Hindlimb muscle (tissue), 1 donor: ENCODE results near the gene CPA5. TPM values are rescaled to one million over a fixed set of nuclear protein-coding genes. Genes with fewer than 3 reads are reported as not detected.
A peak's percentile ranks its signal among the peaks of the same experiment; 100 is the strongest.

Experiments used
- DNase-seq: peaks from one replicate; pipeline ENCODE4 v3.0.0-alpha.2; 2013
- polyA plus RNA-seq: library from polyadenylated mRNA; unstranded; fragments of 120-200 nt; gene quantifications from one replicate; pipeline ENCODE4 v1.2.1, GENCODE V29; 2013; ENCODE audit not compliant: insufficient read length

CPA5 gene
- polyA plus RNA-seq, 1 donor: 1.0 TPM

DNA sequence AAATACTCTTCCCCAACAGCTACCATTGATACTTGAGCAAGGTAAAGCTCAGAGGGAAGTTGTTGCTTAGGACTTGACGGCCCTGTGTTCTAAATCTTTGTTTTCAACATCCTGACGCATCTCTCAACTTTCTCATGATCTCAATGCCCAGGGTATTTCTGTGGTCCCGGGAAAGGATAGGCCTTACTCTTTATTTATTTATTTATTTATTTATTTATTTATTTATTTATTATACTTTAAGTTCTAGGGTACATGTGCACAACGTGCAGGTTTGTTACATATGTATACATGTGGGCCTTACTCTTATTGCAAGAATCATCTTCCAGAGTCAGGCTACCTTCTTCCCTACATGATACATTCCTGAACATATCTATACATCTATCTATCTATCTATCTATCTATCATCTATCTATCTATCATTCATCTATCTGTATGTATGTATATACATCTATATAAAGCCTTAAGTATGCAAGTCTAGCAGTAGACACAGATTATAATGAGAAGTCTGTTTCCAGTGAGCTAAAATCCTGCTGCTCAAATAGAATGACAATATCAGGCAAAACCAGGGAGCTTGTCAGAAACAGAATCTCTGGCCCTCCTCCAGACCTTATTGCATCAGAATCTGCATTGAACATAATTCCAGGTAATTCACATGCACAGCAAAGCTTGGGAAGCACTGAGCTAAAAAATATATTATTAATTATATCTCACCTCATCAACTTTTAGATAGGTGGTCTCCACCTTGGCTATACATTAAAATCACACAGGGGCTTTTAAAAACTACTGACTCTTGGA is 12.2 kb upstream of the CPA5 start:
- no peak for DNase-seq

DNA sequence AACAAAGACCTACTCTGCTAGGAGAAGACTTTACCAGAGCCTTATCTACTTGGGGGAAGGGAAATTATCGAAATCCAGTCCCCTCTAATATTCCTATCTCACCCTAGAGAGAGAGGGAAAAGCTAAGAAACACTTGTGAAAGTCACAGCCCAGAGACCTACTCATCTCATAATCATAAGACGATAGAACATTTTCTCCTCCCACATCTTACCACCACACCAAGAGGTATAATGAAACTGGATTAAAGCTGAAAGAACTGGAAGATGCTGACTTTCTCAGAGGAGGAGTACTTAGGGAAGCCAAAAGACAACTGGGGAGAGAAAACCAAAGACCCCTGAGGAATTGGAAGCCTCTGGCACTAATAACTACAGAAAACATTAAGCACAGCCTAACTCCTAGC is 10.8 kb upstream of the CPA5 start:
- DNase-seq: no peak

DNA sequence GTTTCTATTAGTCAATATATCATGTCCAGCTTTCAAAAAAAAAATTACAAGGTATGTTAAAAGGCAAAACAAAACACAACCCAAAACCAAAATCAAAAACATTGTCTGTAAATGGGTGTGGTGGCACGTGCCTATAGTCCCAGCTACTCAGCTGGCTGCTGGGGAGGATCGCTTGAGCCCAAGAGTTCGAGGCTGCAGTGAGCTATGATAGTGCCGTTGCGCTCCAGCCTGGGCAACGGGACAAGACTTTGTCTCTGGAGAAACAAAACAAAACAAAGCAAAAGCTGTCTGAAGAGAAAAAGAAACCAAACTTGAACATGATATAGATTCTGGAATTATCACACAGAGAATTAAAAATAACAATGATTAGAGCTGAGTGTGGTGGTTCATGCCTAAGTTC is 10.3 kb upstream of the CPA5 start:
- peak; percentile 81 for DNase-seq

DNA sequence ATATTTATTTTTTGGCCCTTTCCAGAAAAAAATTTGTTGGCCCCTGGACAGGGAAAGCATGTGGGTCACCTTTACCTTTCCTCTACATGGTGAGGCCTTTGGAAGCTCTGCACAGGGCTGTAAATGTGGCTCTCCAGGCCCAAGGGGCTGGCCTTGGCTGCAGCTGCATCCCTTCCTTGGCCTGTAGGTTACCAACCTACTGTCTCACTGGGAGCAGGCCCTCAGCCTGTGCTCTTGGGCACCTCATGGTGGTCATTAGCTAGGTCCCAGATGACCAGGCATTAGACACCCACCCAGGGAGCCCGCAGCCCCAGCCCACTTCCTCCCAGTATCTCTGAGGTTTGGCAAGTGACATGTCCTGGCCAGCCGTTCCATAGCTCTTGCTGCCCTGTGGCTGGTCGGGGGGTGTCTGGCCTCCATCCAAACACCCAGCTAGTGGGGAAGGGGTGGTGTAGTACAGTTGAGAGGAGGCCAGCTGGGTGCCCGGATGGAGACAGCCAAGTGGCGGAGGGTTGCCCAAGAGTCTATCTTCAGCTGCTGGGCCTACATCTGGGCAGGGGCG is 7.1 kb upstream of the CPA5 start:
- no peak for DNase-seq

DNA sequence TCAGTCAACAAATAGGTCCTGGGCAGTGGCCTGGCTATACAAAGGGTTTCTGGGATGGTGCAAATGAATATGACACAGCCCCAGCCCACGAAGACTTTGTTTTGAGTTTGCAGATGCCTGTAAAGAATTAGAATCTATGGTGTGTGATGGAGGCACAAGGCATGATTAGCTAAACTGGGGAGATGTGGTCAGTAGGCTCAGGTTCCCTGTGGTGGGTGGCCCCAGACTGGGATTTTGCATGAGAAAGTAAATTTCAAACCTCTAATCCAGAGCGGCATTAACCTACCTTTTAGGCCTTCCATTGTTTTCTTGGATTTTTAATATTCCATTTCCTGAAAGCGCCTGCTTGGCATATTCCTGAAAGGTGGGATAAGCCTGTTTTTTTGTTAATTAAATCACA is 6.4 kb upstream of the CPA5 start:
- no peak for DNase-seq

DNA sequence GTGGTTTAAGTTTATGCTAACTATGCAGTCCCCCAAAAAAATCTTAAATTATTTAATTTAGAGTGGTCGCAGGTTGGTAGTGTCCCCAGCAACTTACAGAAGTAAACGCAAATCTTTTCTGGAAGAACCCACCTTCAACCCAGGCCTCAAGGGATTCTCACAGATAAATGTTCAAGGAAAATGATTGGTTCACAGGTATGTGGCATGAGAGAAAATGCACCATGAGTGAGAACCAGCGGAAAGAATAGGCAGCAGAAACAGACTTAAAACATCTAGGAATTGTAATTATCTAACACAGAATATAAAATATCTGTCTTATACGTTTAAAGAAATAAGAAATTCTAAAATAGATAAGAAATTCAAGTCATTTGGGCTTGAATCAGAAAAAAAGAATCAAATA is 2.7 kb upstream of the CPA5 start:
- DNase-seq: no peak

DNA sequence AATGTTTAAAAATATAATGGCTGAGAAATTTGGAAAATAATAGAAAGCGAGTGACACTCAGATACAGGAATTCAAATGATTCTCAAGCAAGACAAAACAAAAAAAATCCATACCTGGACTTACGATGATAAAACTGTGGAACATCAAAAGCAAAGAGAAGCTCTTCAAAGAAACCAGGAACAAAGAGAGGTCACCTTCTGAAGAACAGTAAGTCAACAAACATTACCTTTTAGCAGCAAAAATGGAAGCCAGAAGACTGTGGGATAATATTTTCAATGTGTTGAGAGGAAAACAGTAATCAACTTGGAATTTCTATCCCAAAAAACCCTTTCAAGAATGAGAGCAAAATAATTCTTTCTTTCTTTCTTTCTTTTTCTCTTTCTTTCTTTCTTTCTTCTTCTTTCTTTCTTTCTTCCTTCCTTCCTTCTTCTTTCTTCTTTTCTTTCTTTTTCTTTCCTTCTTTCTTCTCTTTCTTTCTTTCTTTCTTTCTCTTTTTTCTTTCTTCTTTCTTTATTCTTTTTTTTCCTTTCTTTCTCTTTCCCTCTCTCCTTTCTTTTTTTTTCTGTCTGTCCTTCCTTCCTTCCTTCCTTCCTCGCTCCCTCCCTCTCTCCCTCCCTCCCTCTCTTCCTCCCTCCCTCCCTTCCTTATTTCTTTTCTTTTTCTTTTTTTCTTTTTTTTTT is 1.8 kb upstream of the CPA5 start:
- DNase-seq: no peak

DNA sequence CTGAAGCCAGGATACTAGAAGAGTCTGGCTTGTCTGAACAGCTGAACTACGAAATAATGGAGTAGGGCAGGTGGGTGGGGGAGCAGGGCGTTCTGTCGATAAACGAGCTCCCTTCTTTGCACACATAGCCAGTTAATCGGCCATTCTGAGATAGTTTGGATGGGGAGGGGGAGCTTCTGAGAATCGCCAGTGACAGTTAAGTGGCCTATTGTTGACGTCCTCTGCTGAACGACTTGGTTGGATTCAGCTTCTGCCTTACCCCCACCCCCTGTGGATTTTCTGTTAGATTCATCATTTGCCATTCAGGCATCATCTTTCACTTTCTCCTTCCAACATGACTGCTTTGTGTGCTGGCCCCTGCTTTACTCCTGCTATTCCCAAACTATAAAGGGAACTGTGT is 520 bp downstream of the CPA5 start:
- peak; percentile 80 for DNase-seq

DNA sequence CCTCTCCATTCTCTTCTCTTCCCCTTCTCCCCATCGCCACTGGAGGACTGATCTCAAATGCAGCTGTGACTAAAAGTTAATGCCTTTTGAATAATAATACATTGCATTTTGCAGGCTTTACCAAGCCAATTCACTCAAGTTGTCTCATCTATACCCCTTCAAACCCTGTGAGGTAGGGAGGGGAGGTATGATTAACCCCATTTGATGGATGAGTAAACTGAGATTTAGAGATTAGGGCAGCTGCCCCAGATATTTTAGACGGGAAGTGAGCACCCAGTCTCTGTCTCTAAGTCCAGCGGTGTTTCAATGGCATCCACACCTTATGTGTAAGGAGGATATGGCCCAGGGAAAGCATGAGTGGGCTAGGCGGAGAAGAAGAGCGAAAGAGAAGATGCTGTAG is 1.1 kb downstream of the CPA5 start:
- DNase-seq: no peak

DNA sequence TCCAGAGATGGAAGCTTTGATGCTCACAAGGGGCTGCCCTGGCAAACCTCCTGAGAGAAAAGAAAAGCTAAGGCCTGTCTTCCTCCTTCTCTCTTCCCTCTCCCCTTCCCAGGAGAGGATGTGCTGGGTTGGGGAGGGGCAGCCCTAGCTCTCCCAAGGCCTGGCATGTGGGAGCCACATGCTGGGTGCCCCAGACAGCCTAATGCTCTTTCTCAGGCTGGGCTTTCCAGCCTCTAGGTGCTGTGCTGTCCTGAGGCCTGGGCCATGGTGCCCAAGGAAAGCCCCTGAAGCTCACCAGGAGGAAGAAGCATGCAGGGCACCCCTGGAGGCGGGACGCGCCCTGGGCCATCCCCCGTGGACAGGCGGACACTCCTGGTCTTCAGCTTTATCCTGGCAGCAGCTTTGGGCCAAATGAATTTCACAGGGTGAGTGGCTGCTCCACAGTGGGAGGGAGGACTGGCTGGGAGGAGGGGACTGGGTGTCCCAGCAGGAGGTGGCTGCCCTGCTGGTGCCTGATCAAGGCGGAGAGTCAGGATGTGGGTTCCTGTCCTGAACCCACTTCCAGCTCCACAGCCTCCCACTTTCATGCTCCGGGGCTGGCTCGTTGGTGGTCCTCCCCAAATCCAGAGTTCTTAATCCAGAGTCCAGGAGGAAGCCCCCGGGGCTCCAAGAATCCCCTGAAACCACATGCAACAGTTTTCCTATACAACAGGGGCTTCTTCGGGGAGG is 1.7 kb downstream of the CPA5 start:
- DNase-seq: no peak

DNA sequence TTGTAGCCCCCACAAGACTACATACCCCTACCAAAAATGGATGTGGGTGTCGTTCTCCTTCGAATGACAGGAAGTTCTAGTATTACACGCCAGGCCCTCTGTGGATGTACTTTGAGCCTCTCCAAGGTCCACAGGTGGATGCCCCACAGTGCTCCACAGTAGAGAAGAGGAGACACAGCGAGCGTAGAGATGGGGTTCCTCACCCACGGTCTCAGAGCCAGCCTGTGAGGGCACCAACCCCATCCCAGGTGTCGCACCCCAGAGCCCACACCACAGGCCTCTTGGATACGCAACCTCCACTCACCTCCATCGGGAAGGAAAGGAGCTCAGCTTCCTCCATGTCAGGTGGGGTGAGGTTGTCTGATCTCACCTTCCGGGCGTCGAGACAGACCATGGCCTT is 2.3 kb downstream of the CPA5 start:
- no peak for DNase-seq

DNA sequence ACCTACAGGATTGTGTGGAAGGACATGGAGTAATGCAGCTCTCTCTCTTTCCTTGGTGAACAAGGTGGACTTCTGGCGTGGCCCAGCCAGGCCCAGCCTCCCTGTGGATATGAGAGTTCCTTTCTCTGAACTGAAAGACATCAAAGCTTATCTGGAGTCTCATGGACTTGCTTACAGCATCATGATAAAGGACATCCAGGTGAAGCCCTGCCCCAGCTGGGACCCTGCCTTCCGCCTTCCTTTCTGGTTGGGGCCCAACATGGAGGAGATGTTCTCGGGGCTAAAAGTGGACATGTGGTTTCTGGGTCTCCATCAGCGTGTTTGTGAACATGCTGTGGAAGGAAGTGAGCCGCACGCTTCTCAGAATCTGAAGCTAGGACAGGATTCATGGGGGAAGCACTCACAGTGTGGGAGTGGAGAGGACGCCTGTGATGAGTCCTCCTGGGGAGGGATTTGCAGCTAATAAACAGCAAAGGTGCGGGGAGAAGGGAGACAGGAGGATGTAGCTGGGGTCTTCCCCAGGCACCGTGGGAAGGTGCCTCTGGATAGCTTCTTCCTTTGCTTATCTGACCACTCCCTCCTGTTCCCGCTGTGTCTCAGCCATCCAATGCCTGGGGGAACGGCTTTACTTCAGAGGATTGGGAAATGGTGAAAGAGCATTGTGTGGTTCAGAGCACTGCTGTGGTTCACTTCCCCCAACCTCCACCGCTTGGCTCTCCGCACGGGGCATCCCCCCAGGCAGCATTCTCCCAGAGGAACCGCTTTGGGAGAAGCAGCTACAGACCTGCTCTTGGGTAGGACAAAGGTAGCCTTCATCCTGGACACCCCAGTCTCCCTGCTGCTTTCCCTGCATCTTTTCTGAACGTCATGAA is 5.5 kb downstream of the CPA5 start:
- DNase-seq: no peak

DNA sequence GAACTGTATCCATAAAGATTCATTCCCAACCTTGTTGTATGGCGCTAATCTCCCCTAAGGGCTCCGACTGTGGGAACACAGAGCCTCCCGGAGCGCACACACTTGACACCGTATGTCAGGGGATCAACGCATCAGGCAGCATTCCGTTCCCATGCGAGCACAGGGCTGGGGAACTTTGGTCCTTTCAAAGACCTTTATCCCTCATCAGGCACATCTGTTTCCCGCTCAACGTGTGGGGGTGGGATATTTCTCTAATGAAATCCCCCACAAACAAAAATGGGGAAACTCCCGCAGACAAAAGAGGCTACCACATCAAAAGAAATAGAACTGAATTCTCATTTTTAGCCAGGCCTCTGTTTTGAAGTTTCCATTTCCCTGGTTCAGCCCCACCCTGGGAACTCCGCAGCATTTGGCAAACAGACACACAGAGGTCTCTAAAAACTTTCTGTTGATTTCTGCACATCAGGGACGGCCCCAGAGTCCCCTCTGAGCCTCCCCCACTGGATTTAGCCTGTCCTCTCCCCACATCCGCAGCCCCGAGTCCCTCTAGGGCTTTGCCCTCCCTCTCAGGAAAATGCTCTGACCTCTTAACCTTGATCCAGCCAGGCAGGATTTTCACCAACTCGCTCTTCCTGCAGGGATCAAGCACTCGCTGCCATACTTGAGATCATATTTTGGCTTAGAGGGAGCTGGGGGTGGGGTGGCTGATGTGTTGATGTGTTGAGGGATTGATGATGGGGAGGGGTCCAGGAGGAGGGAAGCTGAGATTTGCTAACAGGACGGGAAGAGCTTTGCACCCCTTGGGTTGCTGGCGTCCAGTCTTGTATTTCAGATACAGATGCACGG is 6.6 kb downstream of the CPA5 start:
- DNase-seq: peak; percentile 86

DNA sequence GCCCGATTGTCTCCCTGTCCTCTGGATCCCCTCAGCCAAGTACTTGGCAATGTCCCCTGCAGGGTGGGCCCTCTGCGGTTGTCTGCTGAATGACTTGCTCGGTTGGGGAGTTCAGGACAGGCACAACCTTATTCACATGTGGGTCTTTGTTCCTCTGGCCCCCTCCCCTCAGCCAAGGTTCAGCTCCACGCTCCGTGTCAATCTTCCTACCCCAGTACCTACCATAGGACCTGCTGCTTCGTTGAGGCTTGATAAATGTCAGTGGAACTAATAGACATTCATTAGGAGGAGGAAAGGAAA is 7.1 kb downstream of the CPA5 start:
- DNase-seq: no peak

DNA sequence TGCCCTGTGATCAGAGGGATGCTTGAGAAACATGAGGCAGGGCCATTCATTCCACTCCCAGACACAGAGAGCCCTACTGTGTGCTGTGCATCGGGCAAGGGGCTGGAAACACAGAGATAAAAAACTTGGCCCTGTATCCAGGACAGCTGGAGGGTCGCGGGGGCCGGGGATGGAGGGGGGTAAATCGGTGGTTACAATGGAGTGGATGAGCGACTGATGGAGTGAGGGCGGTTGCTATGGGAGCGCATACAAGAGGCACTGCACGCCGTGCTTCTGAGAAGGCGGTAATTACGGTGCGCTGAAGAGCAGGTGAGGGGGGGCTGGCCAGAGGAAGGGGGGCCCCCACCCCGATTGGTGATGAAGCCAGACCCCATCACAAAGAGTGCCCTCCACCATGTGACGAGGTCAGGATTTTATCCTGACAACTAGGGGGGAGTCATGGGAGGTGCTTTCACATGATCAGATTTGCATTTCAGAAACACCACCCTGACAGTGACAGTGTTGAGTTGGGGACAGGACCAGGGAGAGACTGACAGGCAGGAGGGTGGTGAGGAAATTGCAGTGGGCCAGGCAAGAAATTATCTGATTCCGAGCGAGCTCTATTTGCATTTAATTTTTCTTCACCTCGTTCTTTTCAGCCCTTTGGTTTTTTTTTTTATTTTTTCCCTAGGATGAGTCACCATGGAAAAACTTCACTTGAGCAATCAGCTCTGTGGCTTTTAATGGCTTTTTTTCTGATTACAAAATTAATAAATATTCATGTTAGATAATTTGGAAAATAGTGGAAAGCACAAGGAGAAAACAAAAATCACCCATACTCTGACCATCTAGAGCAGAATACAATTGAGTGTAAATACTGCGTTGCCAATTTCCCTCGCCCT is 7.8 kb downstream of the CPA5 start:
- no peak for DNase-seq

DNA sequence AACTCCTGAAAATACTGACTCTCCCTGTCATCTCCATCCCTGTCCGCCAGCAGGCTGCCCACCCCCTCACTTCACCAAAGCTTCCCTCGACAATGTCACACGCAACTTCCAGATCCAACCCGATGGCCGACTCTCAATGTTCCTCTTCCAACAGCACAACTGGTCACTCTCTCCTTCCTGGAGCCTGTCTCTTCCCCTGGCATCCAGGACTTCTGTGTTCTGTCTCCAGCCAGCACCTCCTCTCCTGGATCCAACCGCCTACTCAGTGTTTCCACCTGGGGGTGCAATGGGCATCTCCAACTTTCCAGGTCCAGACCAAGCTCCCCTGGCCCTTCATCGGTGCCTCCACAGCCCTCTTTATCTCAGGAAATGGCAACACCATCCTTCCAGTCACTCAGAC is 8.6 kb downstream of the CPA5 start:
- DNase-seq: no peak

DNA sequence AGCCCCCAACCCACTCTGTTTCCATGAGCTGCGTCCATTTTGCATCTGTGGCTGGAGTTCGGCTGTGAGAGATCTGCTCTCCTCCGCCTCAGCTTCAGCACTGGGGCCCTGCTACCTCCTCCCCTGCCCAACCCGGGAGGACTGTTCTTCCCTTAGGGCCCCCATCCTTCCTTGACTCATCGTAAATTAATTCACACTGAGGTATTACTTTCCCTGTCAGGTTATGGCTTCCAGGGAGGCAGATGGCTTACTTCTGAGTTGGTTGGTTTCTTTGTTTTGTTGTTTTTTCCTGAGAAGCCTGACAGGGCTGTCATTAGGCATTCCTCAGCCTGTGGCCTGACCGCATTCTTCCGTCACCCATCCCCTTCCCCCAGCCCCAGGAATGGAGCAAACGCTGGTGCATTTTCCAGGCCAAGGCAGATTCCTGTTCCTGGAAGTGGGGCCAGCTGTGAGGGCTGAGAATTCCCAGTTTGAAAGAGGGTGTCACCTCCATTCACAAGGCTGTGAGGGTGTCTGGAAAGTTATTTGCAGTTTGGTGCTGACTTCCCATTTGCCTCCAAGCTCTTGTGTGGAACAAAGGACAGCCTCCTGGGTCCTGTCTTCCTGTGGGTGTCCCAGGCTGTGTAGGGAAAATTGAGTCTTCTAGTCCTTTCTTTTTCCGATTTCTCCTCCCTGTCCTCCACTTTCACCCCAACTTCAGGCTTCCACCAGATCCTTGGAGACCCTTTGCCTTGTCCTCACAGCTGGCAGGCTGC is 11.7 kb downstream of the CPA5 start:
- DNase-seq: peak; percentile 79

DNA sequence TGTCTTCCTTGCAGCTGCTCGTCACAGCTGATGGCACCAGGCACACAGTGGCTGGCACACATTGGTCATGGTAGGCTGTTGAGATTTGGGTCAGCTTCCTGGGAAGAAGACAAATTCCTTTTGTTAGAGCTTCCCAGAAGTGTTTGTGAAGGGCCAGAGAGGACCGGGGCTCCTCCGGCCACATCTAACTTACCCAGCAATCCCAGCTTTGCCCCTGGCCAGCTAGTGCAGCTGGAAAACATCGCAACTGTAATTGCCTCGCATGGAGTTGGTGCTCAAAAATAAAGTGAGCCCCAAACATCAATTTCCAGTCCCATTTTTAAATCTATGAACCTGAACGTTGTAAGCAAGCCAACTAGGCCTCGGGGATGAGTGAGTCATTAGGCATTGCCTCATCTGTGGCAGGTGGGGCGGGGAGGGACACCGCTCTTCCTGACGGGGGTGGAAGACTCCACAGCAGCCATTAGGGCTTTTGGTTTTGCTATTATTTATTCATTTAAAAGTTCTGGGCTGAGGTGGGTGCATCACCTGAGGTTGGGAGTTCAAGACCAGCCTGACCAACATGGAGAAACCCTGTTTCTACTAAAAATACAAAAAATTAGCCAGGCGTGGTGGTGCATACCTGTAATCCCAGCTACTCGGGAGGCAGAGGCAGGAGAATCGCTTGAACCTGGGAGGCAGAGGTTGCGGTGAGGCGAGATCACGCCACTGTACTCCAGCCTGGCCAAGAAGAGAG is 12.4 kb downstream of the CPA5 start:
- no peak for DNase-seq

DNA sequence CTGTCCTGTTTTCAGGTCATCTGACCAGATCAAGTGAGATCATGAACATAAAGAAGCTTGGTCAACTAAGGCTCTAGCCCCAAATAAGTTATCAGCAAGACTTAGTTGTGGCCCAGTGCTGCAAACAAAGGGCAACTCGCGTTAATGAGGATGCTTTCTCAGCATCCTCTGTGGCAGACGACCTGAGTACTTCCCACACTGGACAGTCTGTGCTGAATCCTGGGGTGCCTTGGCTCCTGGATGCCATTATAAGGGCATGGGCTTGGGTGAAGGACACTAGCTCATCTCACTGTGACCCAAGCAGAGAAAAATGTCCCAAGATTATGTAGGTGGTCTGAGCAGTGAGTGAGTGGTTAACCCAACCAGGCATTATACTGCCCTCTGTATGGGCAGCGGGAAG is 13.9 kb downstream of the CPA5 start:
- no peak for DNase-seq
